ENCODE data around the gene C3orf70.

GRCh38 chr3:185057829-185058228 lies 95.0 kb downstream of the C3orf70 start:
- TF ChIP-seq POLR2AphosphoS5 (IDR thresholded peaks at IDR 0.05; ENCODE audit: insufficient read depth in 1 of 2, low read depth in 1 of 2) (no peak), CTCF (IDR thresholded peaks at IDR 0.05) (no peak), POLR2A (IDR thresholded peaks at IDR 0.05) (no peak)

Measured in vagina (tissue), 2 donors.